Brain microvascular endothelial cell (primary cell): ENCODE data around the gene BTLA.

Experiments used
- DNase-seq: peaks from one replicate; pipeline ENCODE4 v3.0.0-alpha.2; 2020
- H3K27ac ChIP-seq: fragments of 250-450 bp; sonication (Bioruptor Pico); 2 replicates; pipeline ENCODE4 v1.5.1; 2020; ENCODE audit warnings: mild to moderate bottlenecking, moderate library complexity
- H3K27me3 ChIP-seq: fragments of 250-450 bp; sonication (Bioruptor Pico); replicated peaks from 2 replicates; pipeline ENCODE4 v1.5.1; 2020; ENCODE audit warnings: mild to moderate bottlenecking
- H3K36me3 ChIP-seq: fragments of 250-450 bp; sonication (Bioruptor Pico); replicated peaks from 2 replicates; pipeline ENCODE4 v1.5.1; 2020; ENCODE audit warnings: mild to moderate bottlenecking
- H3K4me3 ChIP-seq: 2 replicates; pipeline ENCODE4 v1.5.1; 2011; ENCODE audit warnings: low read depth, mild to moderate bottlenecking, control low read depth, low read length, moderate library complexity
- CTCF ChIP-seq: IDR thresholded peaks from 2 replicates; pipeline ENCODE4 v1.5.1; 2011; ENCODE audit warnings: low read depth, mild to moderate bottlenecking, moderate library complexity, low read length, control low read depth, inconsistent platforms; ENCODE audit errors: missing control alignments
- in situ Hi-C: cut with HindIII; loops from 2 replicates; pipeline ENCODE4 v1.10.0; 2017; ENCODE audit warnings: low sequenced_read_pairs, low pct_ligation_motif_present

The BTLA gene

GRCh38 chr3:112416391-112417212, 82.7 kb downstream of the BTLA start:
- Histone ChIP-seq H3K27me3 (no peaks in the 10 kb centered on the region), H3K27ac (no peak overlapping the region), H3K36me3 (no peaks in the 10 kb centered on the region), H3K4me3 (no peak overlapping the region)
- in situ Hi-C loops = no loop called here
- TF ChIP-seq CTCF = no peak
- no peak for DNase-seq

GRCh38 chr3:112415390-112415789, 83.9 kb downstream of the BTLA start:
- TF ChIP-seq CTCF = no peak
- in situ Hi-C loops = no loop called here
- Histone ChIP-seq H3K4me3 (no peak overlapping the region), H3K27ac (no peak overlapping the region), H3K27me3 (no peaks in the 10 kb centered on the region), H3K36me3 (no peaks in the 10 kb centered on the region)
- no peak for DNase-seq
